ENCODE data around the gene ARHGEF4.

Gene ARHGEF4

GRCh38 chr2:130836501-130837174, at the start of gene ARHGEF4:
Gene ARHGEF4 (plus strand): TSS chr2:130836914. CDS start chr2:130836954, 40 bp downstream.
- DNase-seq = no peak

GRCh38 chr2:130787841-130788240, 48.9 kb upstream of the ARHGEF4 start:
- no peak for DNase-seq

- no peak for DNase-seq
Measured at GRCh38 chr2:130790312-130790711, 46.4 kb upstream of the ARHGEF4 start.

- no peak for DNase-seq
Measured at GRCh38 chr2:130790804-130791616, 45.7 kb upstream of the ARHGEF4 start.

GRCh38 chr2:130791617-130791939, 45.1 kb upstream of the ARHGEF4 start:
- DNase-seq = no peak

GRCh38 chr2:130795431-130795830, 41.3 kb upstream of the ARHGEF4 start:
- no peak for DNase-seq

GRCh38 chr2:130796290-130796689, 40.4 kb upstream of the ARHGEF4 start:
- DNase-seq = no peak

GRCh38 chr2:130797493-130798435, 39.0 kb upstream of the ARHGEF4 start:
- DNase-seq = peak; percentile 43

- peak; percentile 16 for DNase-seq
Measured at GRCh38 chr2:130798472-130799218, 38.1 kb upstream of the ARHGEF4 start.

- no peak for DNase-seq
Measured at GRCh38 chr2:130799295-130799694, 37.4 kb upstream of the ARHGEF4 start.

GRCh38 chr2:130805613-130806012, 31.1 kb upstream of the ARHGEF4 start:
- no peak for DNase-seq

- no peak for DNase-seq
Measured at GRCh38 chr2:130806370-130806769, 30.3 kb upstream of the ARHGEF4 start.

- no peak for DNase-seq
Measured at GRCh38 chr2:130807659-130808385, 28.9 kb upstream of the ARHGEF4 start.

- no peak for DNase-seq
Measured at GRCh38 chr2:130808482-130809268, 28.0 kb upstream of the ARHGEF4 start.

GRCh38 chr2:130810490-130810889, 26.2 kb upstream of the ARHGEF4 start:
- DNase-seq = no peak

GRCh38 chr2:130813722-130814121, 23.0 kb upstream of the ARHGEF4 start:
- DNase-seq = no peak

GRCh38 chr2:130814931-130815680, 21.6 kb upstream of the ARHGEF4 start:
- DNase-seq = no peak

- no peak for DNase-seq
Measured at GRCh38 chr2:130818809-130819208, 17.9 kb upstream of the ARHGEF4 start.

GRCh38 chr2:130819226-130819607, 17.5 kb upstream of the ARHGEF4 start:
- DNase-seq = no peak

- peak; percentile 8 for DNase-seq
Measured at GRCh38 chr2:130819608-130820278, 17.0 kb upstream of the ARHGEF4 start.

Data from SHP77 treated with DMSO at 0.1 percent for 48 hours (cell line).